ENCODE data around the gene PRKD2. TPM values are rescaled to one million over a fixed set of nuclear protein-coding genes. Genes with fewer than 3 reads are reported as not detected.

Gene PRKD2
- total RNA-seq, 4 donors from 2014 or later, result 21.0 to 36.1 (median 30.2) TPM

- peak overlapping the region; percentile 54 to 87 (median 70) for H3K27ac ChIP-seq
- 2 to 4% methylated on average over 12 to 14 of the region's 14 CpGs for WGBS, 2 donors
- H3K4me1 ChIP-seq, result peaks cover 0 to 40% (median 20%) of the 10 kb centered on the region in 4 donors
- H3K36me3 ChIP-seq, result no peaks in the 10 kb centered on the region
- H3K27me3 ChIP-seq, result no peaks in the 10 kb centered on the region
- no peaks in the 10 kb centered on the region for H3K9me3 ChIP-seq
- DNase-seq (ENCODE audit: low spot score in 2 of 2), result no peak
- peak overlapping the region; percentile 47 to 91 (median 64) for H3K4me3 ChIP-seq
- TF ChIP-seq EP300 (IDR thresholded peaks at IDR 0.05), result no peak
- no peak for TF ChIP-seq CTCF (IDR thresholded peaks at IDR 0.05)
These were observed 56.9 kb downstream of the PRKD2 start for GRCh38 chr19:46660008-46660517.

GRCh38 chr19:46659151-46660007 lies 57.5 kb downstream of the PRKD2 start:
- H3K9me3 ChIP-seq, result no peaks in the 10 kb centered on the region
- H3K27ac ChIP-seq, result peak overlapping the region; percentile 54 to 87 (median 70)
- WGBS, 2 donors, result 3 to 5% methylated on average over 25 to 28 of the region's 28 CpGs
- H3K27me3 ChIP-seq, result no peaks in the 10 kb centered on the region
- no peak for TF ChIP-seq CTCF (IDR thresholded peaks at IDR 0.05)
- TF ChIP-seq EP300 (IDR thresholded peaks at IDR 0.05), result no peak
- TF ChIP-seq POLR2A (IDR thresholded peaks at IDR 0.05), result no peak
- no peaks in the 10 kb centered on the region for H3K36me3 ChIP-seq
- H3K4me1 ChIP-seq, result peaks cover 0 to 47% (median 25%) of the 10 kb centered on the region in 4 donors
- peak in 1 of 2 donors; percentile 33 for DNase-seq (ENCODE audit: low spot score in 2 of 2)
- H3K4me3 ChIP-seq, result peak overlapping the region; percentile 47 to 91 (median 64)

- H3K27me3 ChIP-seq, result no peaks in the 10 kb centered on the region
- H3K4me1 ChIP-seq, result peaks cover 0 to 49% (median 25%) of the 10 kb centered on the region in 4 donors
- no peak for TF ChIP-seq CTCF (IDR thresholded peaks at IDR 0.05)
- TF ChIP-seq EP300 (IDR thresholded peaks at IDR 0.05), result no peak
- no peak for TF ChIP-seq POLR2A (IDR thresholded peaks at IDR 0.05)
- H3K4me3 ChIP-seq, result no peak overlapping the region
- no peaks in the 10 kb centered on the region for H3K36me3 ChIP-seq
- DNase-seq (ENCODE audit: low spot score in 2 of 2), result no peak
- no peaks in the 10 kb centered on the region for H3K9me3 ChIP-seq
- H3K27ac ChIP-seq, result no peak overlapping the region
- WGBS, 2 donors, result 94 to 98% methylated on average over 5 of the region's 5 CpGs
These were observed 60.4 kb downstream of the PRKD2 start for GRCh38 chr19:46656541-46656940.

- 20 to 22% methylated on average over 13 to 16 of the region's 16 CpGs for WGBS, 2 donors
- TF ChIP-seq CTCF (IDR thresholded peaks at IDR 0.05), result no peak
- TF ChIP-seq EP300 (IDR thresholded peaks at IDR 0.05), result no peak
- no peak for TF ChIP-seq POLR2A (IDR thresholded peaks at IDR 0.05)
- no peaks in the 10 kb centered on the region for H3K27me3 ChIP-seq
- no peaks in the 10 kb centered on the region for H3K36me3 ChIP-seq
- H3K9me3 ChIP-seq, result no peaks in the 10 kb centered on the region
- no peak for DNase-seq (ENCODE audit: low spot score in 2 of 2)
- no peak overlapping the region for H3K4me3 ChIP-seq
- H3K4me1 ChIP-seq, result peaks cover 0 to 36% (median 15%) of the 10 kb centered on the region in 4 donors
- H3K27ac ChIP-seq, result peak overlapping the region; percentile 55 to 90 (median 78)
These were observed 62.2 kb downstream of the PRKD2 start for GRCh38 chr19:46654621-46655152.

GRCh38 chr19:46650445-46650844 lies 66.5 kb downstream of the PRKD2 start:
- 92 to 97% methylated on average over 7 of the region's 7 CpGs for WGBS, 2 donors
- peaks cover 0 to 8% (median 0%) of the 10 kb centered on the region in 3 donors for H3K36me3 ChIP-seq
- H3K27ac ChIP-seq, result no peak overlapping the region
- H3K27me3 ChIP-seq, result no peaks in the 10 kb centered on the region
- H3K4me1 ChIP-seq, result peaks cover 0 to 23% (median 7%) of the 10 kb centered on the region in 4 donors
- no peak for TF ChIP-seq POLR2A (IDR thresholded peaks at IDR 0.05)
- TF ChIP-seq EP300 (IDR thresholded peaks at IDR 0.05), result no peak
- TF ChIP-seq CTCF (IDR thresholded peaks at IDR 0.05), result no peak
- DNase-seq (ENCODE audit: low spot score in 2 of 2), result no peak
- H3K4me3 ChIP-seq, result no peak overlapping the region
- H3K9me3 ChIP-seq, result no peaks in the 10 kb centered on the region

Data from tibial nerve (tissue), 4 donors.